ENCODE data around the gene TTC23.

GRCh38 chr15:99131441-99132023, 117.8 kb downstream of the TTC23 start:
- TF ChIP-seq CTCF (IDR thresholded peaks at IDR 0.05) (no peak), POLR2A (IDR thresholded peaks at IDR 0.05) (no peak)

Measured in thyroid gland (tissue), 4 donors.